IgD-negative memory B cell (primary cell): ENCODE measurements around the gene LDHA. TPM values are rescaled to one million over a fixed set of nuclear protein-coding genes. Genes with fewer than 3 reads are reported as not detected.

Source experiments
- H3K27ac Mint-ChIP-seq, 3 donors: one replicate each; pipeline ENCODE4 v1.8.0; 2020 to 2022; ENCODE audit warnings: mild to moderate bottlenecking in 3 of 3, mixed read lengths in 3 of 3, moderate library complexity in 1 of 3
- H3K27me3 Mint-ChIP-seq: one replicate; pipeline ENCODE4 v1.8.0; 2021; ENCODE audit warnings: mixed read lengths
- H3K36me3 Mint-ChIP-seq: one replicate; pipeline ENCODE4 v1.8.0; 2020; ENCODE audit warnings: mild to moderate bottlenecking, mixed read lengths
- H3K4me1 Mint-ChIP-seq, 3 donors: one replicate each; pipeline ENCODE4 v1.8.0; 2020 to 2022; ENCODE audit warnings: mixed read lengths in 3 of 3, mild to moderate bottlenecking in 1 of 3
- H3K4me3 Mint-ChIP-seq, 4 donors: one replicate each; pipeline ENCODE4 v1.8.0; 2020 to 2022; ENCODE audit warnings: mild to moderate bottlenecking in 4 of 4, mixed read lengths in 4 of 4, moderate library complexity in 3 of 4
- H3K9me3 Mint-ChIP-seq, 3 donors: one replicate each; pipeline ENCODE4 v1.8.0; 2020 to 2021; ENCODE audit warnings: mixed read lengths in 3 of 3, mild to moderate bottlenecking in 1 of 3
- polyA plus RNA-seq: library from polyadenylated mRNA; unstranded; fragments of 300-500 nt; fragmentation: Illumina TruSeq; gene quantifications from one replicate; pipeline ENCODE4 v1.2.3, GENCODE V29; 2021

The LDHA gene
- polyA plus RNA-seq: 263 TPM

DNA sequence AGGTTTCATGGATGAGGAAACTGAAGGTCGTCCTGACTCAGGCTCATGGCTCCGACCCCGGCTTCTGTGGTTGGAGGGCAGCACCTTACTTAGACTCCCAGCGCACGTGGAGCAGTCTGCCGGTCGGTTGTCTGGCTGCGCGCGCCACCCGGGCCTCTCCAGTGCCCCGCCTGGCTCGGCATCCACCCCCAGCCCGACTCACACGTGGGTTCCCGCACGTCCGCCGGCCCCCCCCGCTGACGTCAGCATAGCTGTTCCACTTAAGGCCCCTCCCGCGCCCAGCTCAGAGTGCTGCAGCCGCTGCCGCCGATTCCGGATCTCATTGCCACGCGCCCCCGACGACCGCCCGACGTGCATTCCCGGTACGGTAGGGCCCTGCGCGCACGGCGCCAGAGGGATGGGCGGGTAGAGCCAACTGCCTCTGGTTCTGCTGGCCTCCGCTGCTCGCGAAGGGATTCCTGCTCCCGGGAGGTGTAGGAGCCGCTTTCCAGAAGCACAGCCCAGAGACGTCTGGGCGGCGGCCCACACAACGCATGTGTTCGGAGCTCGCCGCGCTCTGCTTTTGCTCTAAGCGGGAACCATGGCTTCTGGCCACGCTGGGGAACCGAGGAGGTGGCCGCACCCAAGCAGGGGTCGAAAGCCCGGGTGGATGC lies at the start of gene LDHA:
TSS of gene LDHA (plus strand) at position 289 of the 653 bp plus-strand sequence. CDS start 2,280 bp downstream, outside the sequence.
- Mint-ChIP-seq H3K4me1 (peaks cover 8 to 23% (median 10%) of the 10 kb centered on the region in 3 donors), H3K27me3 (no peaks in the 10 kb centered on the region), H3K9me3 (no peaks in the 10 kb centered on the region), H3K36me3 (peaks cover 3% of the 10 kb centered on the region), H3K27ac (peak within 1 kb of the TSS; percentile 96 to 98 (median 97)), H3K4me3 (peak within 1 kb of the TSS; percentile 96 to 100 (median 98))

DNA sequence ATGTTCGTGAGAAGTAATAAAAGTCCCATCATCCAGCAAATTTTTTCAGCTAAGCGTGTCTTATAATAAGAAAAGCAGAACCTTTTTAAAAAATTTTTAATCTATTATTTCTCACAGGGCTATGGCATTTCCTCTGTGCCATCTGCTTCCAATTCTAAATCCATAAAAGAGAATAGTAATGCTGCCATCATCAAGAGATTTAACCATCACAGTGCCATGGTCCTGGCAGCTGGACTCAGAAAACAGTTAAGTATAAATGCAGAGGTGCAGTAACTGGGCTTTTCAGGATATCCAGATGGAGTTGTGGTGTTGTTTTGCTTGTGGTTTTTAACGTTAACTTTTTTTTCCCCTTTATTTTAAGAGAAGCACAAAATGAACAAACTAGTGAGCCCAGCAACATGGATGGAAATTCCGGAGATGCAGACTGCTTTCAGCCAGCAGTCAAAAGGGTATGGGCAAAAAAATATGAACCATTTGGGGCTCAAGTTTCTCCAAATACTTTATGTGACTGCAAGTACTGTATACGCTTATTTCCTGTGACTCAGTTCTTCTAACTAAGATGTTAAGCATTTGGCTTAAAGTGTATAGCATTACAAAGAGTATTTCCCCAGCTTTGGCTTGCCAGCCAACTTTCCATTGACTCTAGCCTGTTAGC lies 46.8 kb upstream of the LDHA start:
- H3K4me3 Mint-ChIP-seq: no peak overlapping the region
- H3K9me3 Mint-ChIP-seq: no peaks in the 10 kb centered on the region
- H3K27ac Mint-ChIP-seq: no peak overlapping the region
- H3K36me3 Mint-ChIP-seq: peaks cover 4% of the 10 kb centered on the region
- H3K27me3 Mint-ChIP-seq: no peaks in the 10 kb centered on the region
- peaks cover 0 to 1% (median 0%) of the 10 kb centered on the region in 3 donors for H3K4me1 Mint-ChIP-seq

DNA sequence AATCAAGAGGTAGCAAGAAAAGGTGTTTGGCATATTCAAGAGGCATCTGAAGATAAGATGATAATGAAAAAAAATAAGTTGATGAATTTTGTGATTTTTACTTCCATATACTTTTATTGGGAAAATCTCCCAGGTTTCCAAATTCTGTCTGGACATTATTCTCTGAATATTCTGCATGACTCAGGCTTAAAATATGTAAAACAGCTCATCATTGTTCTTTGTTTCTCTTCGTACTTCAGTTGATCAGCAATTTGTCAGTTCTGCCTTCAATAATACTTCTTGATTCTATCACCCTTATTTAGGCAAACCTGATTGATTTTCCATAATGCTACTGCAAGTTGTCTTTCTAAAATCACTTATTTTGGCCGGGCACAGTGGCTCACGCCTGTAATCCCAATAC lies 41.8 kb upstream of the LDHA start:
- Mint-ChIP-seq H3K4me1 (no peaks in the 10 kb centered on the region), H3K4me3 (no peak overlapping the region), H3K36me3 (peaks cover 4% of the 10 kb centered on the region), H3K27me3 (no peaks in the 10 kb centered on the region), H3K27ac (no peak overlapping the region), H3K9me3 (no peaks in the 10 kb centered on the region)

DNA sequence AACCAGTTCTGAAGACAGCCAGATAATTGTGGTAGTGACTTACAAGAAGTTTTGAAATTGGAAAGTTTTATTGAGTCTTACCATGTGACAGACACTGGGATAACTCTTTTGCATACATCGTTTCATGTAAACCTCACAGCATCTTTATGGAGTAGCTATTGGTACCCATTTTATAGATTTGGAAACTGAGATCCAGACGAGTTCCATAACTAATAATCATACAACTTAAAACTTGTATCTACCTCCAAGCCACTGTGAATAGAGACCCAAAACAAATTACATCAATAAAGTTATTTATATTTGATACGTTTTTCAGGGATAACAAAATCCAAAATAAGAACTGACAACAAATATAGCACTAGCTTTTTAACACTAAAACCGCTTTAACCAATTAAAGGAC lies 35.7 kb upstream of the LDHA start:
- Mint-ChIP-seq H3K9me3 (no peaks in the 10 kb centered on the region), H3K4me1 (no peaks in the 10 kb centered on the region), H3K4me3 (no peak overlapping the region), H3K27ac (no peak overlapping the region), H3K27me3 (no peaks in the 10 kb centered on the region), H3K36me3 (peaks cover 4% of the 10 kb centered on the region)

DNA sequence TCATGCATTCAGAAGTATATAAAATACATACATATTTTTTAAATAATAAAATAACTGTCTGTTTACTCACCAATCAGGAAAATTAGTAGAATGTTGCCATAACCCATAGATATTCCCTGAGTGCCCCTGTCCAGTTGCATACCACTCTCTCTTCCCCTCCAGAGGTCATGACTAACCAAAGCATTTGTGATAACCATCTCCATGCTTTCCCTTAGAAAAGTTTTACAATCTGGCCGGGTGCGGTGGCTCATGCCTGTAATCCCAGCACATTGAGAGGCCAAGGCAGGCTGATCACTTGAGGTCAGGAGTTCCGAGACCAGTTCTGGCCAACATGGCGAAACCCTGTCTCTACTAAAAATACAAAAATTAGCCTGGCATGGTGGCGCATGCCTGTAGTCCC lies 33.2 kb upstream of the LDHA start:
- Mint-ChIP-seq H3K4me3 (no peak overlapping the region), H3K27ac (no peak overlapping the region), H3K36me3 (peaks cover 4% of the 10 kb centered on the region), H3K9me3 (no peaks in the 10 kb centered on the region), H3K4me1 (no peaks in the 10 kb centered on the region), H3K27me3 (no peaks in the 10 kb centered on the region)

DNA sequence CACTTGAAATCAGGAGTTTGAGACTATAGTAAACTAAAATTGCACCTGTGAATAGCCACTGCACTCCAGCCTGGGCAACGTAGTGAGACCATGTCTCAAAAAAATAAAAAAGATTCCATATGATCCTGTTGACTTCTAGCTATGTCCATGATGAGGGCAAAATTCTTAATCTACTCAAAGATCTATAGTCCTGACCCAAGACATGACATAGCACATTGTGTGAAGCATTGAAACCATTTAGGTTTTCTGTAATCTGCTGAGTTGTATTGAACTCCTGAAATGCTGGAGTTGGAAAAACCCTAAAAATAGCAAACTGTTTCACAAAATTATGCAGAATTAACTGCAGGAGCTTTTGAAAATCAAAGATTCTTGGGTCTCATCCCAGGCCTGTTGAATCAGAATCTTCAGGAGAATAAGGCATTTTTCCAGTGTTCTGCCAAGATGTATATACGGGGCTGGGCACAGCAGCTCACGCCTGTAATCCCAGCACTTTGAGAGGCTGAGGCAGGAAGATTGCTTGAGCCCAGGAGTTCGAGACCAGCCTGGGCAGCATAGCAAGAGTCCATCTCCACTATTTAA lies 29.8 kb upstream of the LDHA start:
- Mint-ChIP-seq H3K27ac (peak overlapping the region in 1 of 3 donors; percentile 13), H3K4me1 (no peaks in the 10 kb centered on the region), H3K27me3 (no peaks in the 10 kb centered on the region), H3K36me3 (peaks cover 4% of the 10 kb centered on the region), H3K4me3 (no peak overlapping the region), H3K9me3 (no peaks in the 10 kb centered on the region)

DNA sequence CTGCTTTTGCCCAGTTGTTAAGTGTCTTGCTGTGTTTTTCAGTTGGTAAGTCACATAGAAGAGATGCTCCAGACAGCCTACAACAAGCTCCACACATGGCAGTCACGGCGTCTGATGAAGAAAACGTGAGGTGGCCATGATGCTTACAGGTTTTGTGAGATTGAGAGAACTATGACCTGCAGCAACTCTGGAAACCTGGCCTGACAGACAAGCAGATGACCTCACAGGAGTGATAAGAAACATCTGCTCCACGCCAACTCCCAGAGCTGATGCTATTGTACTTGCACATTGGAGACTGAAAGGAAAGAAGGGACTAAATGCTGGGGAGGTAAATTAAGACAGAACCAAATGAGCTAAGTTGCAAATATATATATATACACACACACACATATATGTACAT lies 28.6 kb upstream of the LDHA start:
- peaks cover 4% of the 10 kb centered on the region for H3K36me3 Mint-ChIP-seq
- H3K4me3 Mint-ChIP-seq: no peak overlapping the region
- no peaks in the 10 kb centered on the region for H3K4me1 Mint-ChIP-seq
- H3K9me3 Mint-ChIP-seq: no peaks in the 10 kb centered on the region
- H3K27ac Mint-ChIP-seq: no peak overlapping the region
- no peaks in the 10 kb centered on the region for H3K27me3 Mint-ChIP-seq

DNA sequence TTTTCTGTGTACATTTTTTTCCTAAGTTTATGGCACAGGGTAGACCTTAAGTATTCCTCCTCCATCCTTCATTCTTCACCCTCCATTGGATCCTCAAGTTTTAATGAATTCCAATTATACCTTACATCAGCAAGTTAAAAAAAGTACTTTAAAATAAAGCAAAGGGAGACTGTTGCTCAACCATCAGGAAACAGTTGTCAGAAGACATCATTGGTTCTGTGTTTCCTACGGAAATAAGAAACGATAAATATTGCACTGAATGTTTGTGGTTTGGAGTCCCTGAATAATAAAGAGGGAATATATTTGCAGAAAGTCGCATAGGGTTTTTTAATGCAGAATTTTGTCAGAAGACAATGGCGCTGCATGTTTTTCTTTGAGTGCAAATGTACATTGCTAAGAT lies 28.1 kb upstream of the LDHA start:
- no peak overlapping the region for H3K27ac Mint-ChIP-seq
- H3K27me3 Mint-ChIP-seq: no peaks in the 10 kb centered on the region
- no peaks in the 10 kb centered on the region for H3K4me1 Mint-ChIP-seq
- H3K4me3 Mint-ChIP-seq: no peak overlapping the region
- peaks cover 4% of the 10 kb centered on the region for H3K36me3 Mint-ChIP-seq
- H3K9me3 Mint-ChIP-seq: no peaks in the 10 kb centered on the region

DNA sequence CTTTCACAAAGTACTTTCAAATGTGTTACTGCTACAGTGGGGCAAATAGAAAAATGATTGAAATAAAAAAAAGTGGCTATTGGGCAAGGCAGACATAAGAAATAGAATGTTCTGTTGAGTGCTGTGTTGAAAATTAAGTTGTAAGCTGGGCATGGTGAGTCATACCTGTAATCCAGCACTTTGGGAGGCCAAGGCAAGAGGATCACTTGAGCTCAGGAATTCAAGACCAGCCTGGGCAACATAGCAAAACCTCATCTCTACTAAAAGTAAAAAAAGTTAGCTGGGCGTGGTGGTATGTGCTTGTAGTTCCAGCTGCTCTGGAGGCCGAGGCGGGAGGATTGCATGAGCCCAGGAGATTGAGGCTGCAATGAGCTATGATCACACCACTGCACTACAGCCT lies 26.9 kb upstream of the LDHA start:
- H3K4me1 Mint-ChIP-seq: no peaks in the 10 kb centered on the region
- no peaks in the 10 kb centered on the region for H3K27me3 Mint-ChIP-seq
- H3K9me3 Mint-ChIP-seq: no peaks in the 10 kb centered on the region
- no peak overlapping the region for H3K4me3 Mint-ChIP-seq
- H3K27ac Mint-ChIP-seq: no peak overlapping the region
- peaks cover 4% of the 10 kb centered on the region for H3K36me3 Mint-ChIP-seq

DNA sequence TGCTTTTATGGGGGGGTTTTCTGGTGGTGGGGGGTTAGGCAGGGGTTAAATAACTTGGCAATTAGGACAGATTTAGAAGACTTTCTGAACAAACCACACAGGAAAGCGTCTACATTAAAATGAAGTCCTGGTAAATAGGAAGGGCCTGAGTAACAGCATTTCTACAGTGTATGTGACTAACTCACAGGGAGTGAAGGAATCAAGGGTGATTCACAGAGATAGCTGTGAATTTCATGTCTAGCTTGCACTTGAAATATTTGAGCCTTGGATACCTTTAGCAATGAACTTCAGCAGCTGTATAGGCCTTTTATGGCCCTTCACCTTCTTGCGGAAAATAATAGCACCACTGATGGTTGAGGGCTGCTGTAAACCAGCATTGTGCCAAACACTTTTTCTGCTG lies 26.1 kb upstream of the LDHA start:
- Mint-ChIP-seq H3K4me3 (no peak overlapping the region), H3K4me1 (no peaks in the 10 kb centered on the region), H3K27ac (peak overlapping the region in 1 of 3 donors; percentile 6), H3K36me3 (peaks cover 4% of the 10 kb centered on the region), H3K9me3 (no peaks in the 10 kb centered on the region), H3K27me3 (no peaks in the 10 kb centered on the region)

DNA sequence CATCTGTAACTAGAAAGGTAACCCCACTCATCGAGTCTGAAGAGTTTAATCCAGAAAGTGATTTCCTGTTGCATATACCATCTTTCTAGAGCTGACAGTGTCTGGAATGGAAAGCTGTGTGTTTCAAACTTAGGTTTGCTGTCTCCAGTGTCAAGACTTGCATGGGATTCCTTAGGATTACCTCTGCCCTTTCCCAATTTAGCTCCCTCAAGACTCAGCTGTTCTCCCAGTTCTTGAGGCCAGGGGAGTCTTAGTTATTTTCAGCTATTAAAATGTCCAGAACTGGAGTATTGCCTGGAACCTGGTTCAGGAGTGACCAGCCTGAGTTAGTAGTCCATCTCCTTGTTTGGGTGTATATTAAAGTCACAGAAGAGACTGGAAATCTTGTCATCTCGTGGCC lies 25.0 kb upstream of the LDHA start:
- H3K27ac Mint-ChIP-seq: no peak overlapping the region

DNA sequence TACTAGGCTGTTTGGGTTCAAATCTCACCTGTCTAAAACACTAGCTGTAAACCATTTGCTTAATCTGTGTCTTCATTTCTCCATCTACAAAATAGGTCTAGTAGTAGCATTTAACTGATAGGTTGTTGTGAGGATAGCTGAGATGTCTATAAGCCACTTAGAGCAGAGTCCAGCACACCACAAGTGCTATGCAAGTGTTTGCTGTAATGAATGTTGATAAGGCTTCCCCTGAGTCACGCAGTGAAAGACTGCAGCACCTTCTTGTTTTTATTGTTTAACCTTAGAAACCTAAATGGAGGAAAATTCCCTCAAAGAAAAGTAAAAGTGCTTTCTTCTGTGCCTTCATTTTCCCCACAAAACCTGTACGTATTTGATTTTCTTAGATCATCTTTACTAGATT lies 23.1 kb upstream of the LDHA start:
- Mint-ChIP-seq H3K4me3 (no peak overlapping the region), H3K9me3 (no peaks in the 10 kb centered on the region), H3K4me1 (no peaks in the 10 kb centered on the region), H3K36me3 (peaks cover 4% of the 10 kb centered on the region), H3K27me3 (no peaks in the 10 kb centered on the region), H3K27ac (no peak overlapping the region)

More for the DNA sequence above, 25.0 kb upstream of the LDHA start:
- Mint-ChIP-seq H3K27me3 (no peaks in the 10 kb centered on the region), H3K4me1 (no peaks in the 10 kb centered on the region), H3K9me3 (no peaks in the 10 kb centered on the region), H3K36me3 (peaks cover 4% of the 10 kb centered on the region), H3K4me3 (no peak overlapping the region)

DNA sequence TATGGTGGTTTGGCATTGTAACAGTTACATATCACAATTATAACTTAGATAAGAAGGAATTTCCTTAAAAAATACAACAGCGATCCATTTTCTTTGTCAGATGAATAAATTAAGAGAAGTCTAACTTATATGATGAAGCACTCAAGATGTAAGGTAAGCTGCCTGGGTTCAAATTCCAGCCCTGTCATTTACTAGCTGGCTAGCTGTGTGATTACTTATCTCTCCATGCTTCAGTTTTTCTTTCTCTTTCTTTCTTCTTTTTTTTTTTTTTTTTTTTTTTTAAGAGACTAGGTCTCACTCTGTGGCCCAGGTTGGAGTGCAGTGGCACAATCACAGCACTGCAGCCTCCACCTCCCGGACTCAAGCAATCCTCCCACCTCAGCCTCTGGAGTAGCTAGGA lies 22.2 kb upstream of the LDHA start:
- H3K36me3 Mint-ChIP-seq: peaks cover 2% of the 10 kb centered on the region
- H3K27me3 Mint-ChIP-seq: no peaks in the 10 kb centered on the region
- peaks cover 0 to 2% (median 0%) of the 10 kb centered on the region in 3 donors for H3K4me1 Mint-ChIP-seq
- no peaks in the 10 kb centered on the region for H3K9me3 Mint-ChIP-seq
- H3K27ac Mint-ChIP-seq: no peak overlapping the region
- H3K4me3 Mint-ChIP-seq: no peak overlapping the region

DNA sequence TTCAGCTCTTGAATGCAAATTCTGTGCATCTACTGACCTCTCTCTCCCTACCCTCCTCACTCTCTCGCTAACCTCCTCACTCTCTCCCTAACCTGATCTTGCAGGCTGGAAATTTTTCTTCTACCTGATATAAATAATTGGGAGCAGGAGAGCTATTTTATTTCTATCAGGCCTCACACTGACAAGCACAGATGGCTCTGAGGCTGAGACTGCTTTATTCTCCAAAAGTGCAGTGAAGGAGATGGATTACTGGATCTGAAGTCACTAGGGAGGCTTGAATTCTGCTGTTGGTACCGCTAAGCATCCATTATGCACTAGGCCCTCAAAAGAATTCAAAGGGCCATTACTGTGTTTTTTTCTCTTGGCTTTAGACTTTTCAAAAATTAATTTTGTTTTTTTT lies 19.4 kb upstream of the LDHA start:
- no peaks in the 10 kb centered on the region for H3K36me3 Mint-ChIP-seq
- peak overlapping the region in 1 of 3 donors; percentile 77 for H3K27ac Mint-ChIP-seq
- no peak overlapping the region for H3K4me3 Mint-ChIP-seq
- H3K9me3 Mint-ChIP-seq: no peaks in the 10 kb centered on the region
- no peaks in the 10 kb centered on the region for H3K27me3 Mint-ChIP-seq
- H3K4me1 Mint-ChIP-seq: peaks cover 0 to 2% (median 0%) of the 10 kb centered on the region in 3 donors

DNA sequence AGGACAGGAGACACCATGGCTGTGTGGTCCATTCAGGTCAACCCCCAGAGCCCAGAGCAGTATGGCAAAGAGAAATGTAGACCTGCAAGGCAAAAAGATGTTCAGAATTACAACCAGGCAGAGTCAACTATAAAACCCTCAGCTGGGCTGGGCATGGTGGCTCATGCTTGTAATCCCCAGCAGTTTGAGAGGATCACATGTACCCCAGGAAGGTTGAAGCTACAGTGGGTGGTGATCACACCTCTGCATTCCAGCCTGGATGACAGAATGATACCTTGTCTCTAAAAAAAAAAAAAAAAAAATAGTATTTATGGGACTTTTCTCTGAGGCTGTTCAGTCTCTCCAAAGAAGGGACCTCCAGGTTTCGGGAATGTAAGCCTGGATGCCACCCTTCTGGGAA lies 18.4 kb upstream of the LDHA start:
- Mint-ChIP-seq H3K4me3 (no peak overlapping the region), H3K27me3 (no peaks in the 10 kb centered on the region), H3K36me3 (no peaks in the 10 kb centered on the region), H3K4me1 (peaks cover 0 to 2% (median 0%) of the 10 kb centered on the region in 3 donors), H3K9me3 (no peaks in the 10 kb centered on the region), H3K27ac (no peak overlapping the region)

DNA sequence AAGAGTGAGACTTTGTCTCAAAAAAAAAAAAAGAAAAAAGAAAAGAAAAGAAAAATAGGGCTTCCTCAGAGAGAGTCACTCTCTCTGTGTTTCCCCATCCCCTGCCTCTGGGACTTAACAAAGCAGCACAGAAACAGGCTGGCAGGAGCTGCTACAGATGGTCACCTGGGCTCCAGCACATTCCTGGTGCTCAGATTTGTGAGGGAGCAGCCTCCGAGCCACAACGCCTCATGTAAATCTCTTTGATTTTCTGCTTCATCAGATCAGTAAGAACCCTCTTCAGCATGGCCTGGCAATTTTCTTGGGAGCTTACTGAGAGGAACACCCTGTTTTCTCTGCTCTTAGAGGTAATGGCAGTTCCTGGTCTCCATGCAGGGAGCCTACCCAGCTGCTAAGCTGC lies 15.2 kb upstream of the LDHA start:
- Mint-ChIP-seq H3K27me3 (no peaks in the 10 kb centered on the region), H3K36me3 (no peaks in the 10 kb centered on the region), H3K4me3 (no peak overlapping the region), H3K9me3 (no peaks in the 10 kb centered on the region), H3K4me1 (peaks cover 0 to 14% (median 11%) of the 10 kb centered on the region in 3 donors), H3K27ac (no peak overlapping the region)
